K562 (cell line): ENCODE data around the gene MRNIP.

Experiments used
- CREB1 ChIP-seq, 2 experiments: sonication (generic) in 1 of 2; formaldehyde crosslinking in 1 of 2; IDR thresholded peaks; 2 replicates each; pipeline versions ENCODE4 v1.6.1 to v1.8.0; 2012 to 2022; ENCODE audit warnings: inconsistent platforms in 1 of 2, mild to moderate bottlenecking in 1 of 2, missing genetic modification reagents in 1 of 2, moderate library complexity in 1 of 2
- CTCF ChIP-seq, 3 experiments: IDR thresholded peaks in 2 of 3; conservative IDR thresholded peaks in 1 of 3; 2 replicates each; pipeline ENCODE4 v1.5.1; 2011 to 2012; ENCODE audit warnings: low read length in 3 of 3, mild to moderate bottlenecking in 3 of 3, control low read depth in 2 of 3, improper control_type of control experiment in 1 of 3, inconsistent platforms in 1 of 3, low read depth in 1 of 3, mixed read lengths in 1 of 3, moderate library complexity in 1 of 3; ENCODE audit not compliant: insufficient read depth in 2 of 3
- E2F6 ChIP-seq, 2 experiments: IDR thresholded peaks; 2 replicates each; pipeline ENCODE4 v1.6.1; 2011; ENCODE audit warnings: borderline replicate concordance in 1 of 2, control low read depth in 1 of 2, low read depth in 1 of 2, low read length in 1 of 2, mild to moderate bottlenecking in 1 of 2, mixed read lengths in 1 of 2, moderate library complexity in 1 of 2; ENCODE audit not compliant: insufficient read depth in 1 of 2, insufficient read length in 1 of 2, poor library complexity in 1 of 2, severe bottlenecking in 1 of 2; ENCODE audit errors: extremely low read depth in 1 of 2
- GABPA ChIP-seq: fragments of 200-800 bp; sonication (Bioruptor generic); conservative IDR thresholded peaks from 2 replicates; pipeline ENCODE4 v1.6.1; 2016; ENCODE audit warnings: low read depth, missing genetic modification characterization, missing compliant biosample characterization
- HCFC1 ChIP-seq: IDR thresholded peaks from 2 replicates; pipeline ENCODE4 v1.6.1; 2012; ENCODE audit warnings: low read depth, low read length, improper control_type of control experiment
- HNRNPL ChIP-seq: fragments of 200-400 bp; formaldehyde crosslinking; IDR thresholded peaks from 2 replicates; pipeline ENCODE4 v1.6.1; 2017; ENCODE audit warnings: low read depth, mild to moderate bottlenecking, low read length
- POLR2A ChIP-seq: fragments of 450-650 bp; conservative IDR thresholded peaks from 2 replicates; pipeline ENCODE4 v1.6.1; 2016
- RBBP5 ChIP-seq: fragments of 200-600 bp; sonication (generic); IDR thresholded peaks from 2 replicates; pipeline ENCODE4 v1.6.1; 2012; ENCODE audit warnings: borderline replicate concordance, mild to moderate bottlenecking, low read length, control low read depth, inconsistent platforms; ENCODE audit not compliant: insufficient read depth, poor library complexity, severe bottlenecking
- SIN3A ChIP-seq, 2 experiments: fragments of 150-350 bp in 1 of 2; IDR thresholded peaks; 2 replicates each; pipeline ENCODE4 v1.6.1; 2011 to 2016; ENCODE audit warnings: borderline replicate concordance in 2 of 2, low read depth in 2 of 2, low read length in 2 of 2, mild to moderate bottlenecking in 2 of 2, moderate library complexity in 2 of 2; ENCODE audit not compliant: control insufficient read depth in 1 of 2

GRCh38 chr5:179906294-179906794 lies 47.7 kb upstream of the MRNIP start:
- TF ChIP-seq CTCF (IDR thresholded peaks at IDR 0.05 in 2 of 3, conservative IDR thresholded peaks at IDR 0.05 in 1 of 3; ENCODE audit: insufficient read depth in 2 of 3, low read depth in 1 of 3, low read length in 3 of 3) (no peak), POLR2A (no peak), HCFC1 (no peak), GABPA (tag) (no peak), CREB1 (IDR thresholded peaks at IDR 0.05) (no peak), CREB1 (CRISPR knock-in tag; IDR thresholded peaks at IDR 0.05) (no peak), RBBP5 (no peak), E2F6 (IDR thresholded peaks at IDR 0.05; ENCODE audit: borderline replicate concordance in 1 of 2, extremely low read depth in 1 of 2, insufficient read depth in 1 of 2, insufficient read length in 1 of 2, low read depth in 1 of 2, low read length in 1 of 2, poor library complexity in 1 of 2, severe bottlenecking in 1 of 2) (no peak), HNRNPL (no peak), SIN3A (IDR thresholded peaks at IDR 0.05; ENCODE audit: borderline replicate concordance in 2 of 2, control insufficient read depth in 1 of 2, low read depth in 2 of 2, low read length in 2 of 2) (no peak)
